Measurements from ENCODE around the gene C15orf61.
A peak's percentile ranks its signal among the peaks of the same experiment; 100 is the strongest.

C15orf61 gene

GRCh38 chr15:67512140-67512539 lies 8.8 kb upstream of the C15orf61 start (continued):
- TF ChIP-seq ZNF585B (tag by site-specific recombination; IDR thresholded peaks at IDR 0.05) (no peak), ZNF518A (tag by site-specific recombination; conservative IDR thresholded peaks at IDR 0.05; ENCODE audit: low read depth) (no peak), ZNF133 (tag by site-specific recombination; IDR thresholded peaks at IDR 0.05) (no peak), ZNF433 (tag by site-specific recombination; IDR thresholded peaks at IDR 0.05; ENCODE audit: low read depth) (no peak), ZNF311 (tag by site-specific recombination; IDR thresholded peaks at IDR 0.05; ENCODE audit: borderline replicate concordance) (no peak), SP7 (tag by site-specific recombination; IDR thresholded peaks at IDR 0.05) (0 out of 2 replicates have a peak, but pooled peaks have one; percentile 27), ZNF423 (tag by site-specific recombination; IDR thresholded peaks at IDR 0.05) (no peak)
- TF ChIP-seq, protein P1, sequence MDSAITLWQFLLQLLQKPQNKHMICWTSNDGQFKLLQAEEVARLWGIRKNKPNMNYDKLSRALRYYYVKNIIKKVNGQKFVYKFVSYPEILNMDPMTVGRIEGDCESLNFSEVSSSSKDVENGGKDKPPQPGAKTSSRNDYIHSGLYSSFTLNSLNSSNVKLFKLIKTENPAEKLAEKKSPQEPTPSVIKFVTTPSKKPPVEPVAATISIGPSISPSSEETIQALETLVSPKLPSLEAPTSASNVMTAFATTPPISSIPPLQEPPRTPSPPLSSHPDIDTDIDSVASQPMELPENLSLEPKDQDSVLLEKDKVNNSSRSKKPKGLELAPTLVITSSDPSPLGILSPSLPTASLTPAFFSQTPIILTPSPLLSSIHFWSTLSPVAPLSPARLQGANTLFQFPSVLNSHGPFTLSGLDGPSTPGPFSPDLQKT (IDR thresholded peaks at IDR 0.05; ENCODE audit: borderline replicate concordance, low read depth, low read length), result no peak
- TF ChIP-seq, protein P2, sequence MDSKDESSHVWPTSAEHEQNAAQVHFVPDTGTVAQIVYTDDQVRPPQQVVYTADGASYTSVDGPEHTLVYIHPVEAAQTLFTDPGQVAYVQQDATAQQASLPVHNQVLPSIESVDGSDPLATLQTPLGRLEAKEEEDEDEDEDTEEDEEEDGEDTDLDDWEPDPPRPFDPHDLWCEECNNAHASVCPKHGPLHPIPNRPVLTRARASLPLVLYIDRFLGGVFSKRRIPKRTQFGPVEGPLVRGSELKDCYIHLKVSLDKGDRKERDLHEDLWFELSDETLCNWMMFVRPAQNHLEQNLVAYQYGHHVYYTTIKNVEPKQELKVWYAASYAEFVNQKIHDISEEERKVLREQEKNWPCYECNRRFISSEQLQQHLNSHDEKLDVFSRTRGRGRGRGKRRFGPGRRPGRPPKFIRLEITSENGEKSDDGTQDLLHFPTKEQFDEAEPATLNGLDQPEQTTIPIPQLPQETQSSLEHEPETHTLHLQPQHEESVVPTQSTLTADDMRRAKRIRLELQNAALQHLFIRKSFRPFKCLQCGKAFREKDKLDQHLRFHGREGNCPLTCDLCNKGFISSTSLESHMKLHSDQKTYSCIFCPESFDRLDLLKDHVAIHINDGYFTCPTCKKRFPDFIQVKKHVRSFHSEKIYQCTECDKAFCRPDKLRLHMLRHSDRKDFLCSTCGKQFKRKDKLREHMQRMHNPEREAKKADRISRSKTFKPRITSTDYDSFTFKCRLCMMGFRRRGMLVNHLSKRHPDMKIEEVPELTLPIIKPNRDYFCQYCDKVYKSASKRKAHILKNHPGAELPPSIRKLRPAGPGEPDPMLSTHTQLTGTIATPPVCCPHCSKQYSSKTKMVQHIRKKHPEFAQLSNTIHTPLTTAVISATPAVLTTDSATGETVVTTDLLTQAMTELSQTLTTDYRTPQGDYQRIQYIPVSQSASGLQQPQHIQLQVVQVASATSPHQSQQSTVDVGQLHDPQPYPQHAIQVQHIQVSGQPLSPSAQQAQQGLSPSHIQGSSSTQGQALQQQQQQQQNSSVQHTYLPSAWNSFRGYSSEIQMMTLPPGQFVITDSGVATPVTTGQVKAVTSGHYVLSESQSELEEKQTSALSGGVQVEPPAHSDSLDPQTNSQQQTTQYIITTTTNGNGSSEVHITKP (tag by site-specific recombination; IDR thresholded peaks at IDR 0.05), result no peak

- CTCF ChIA-PET, result interaction anchor here (0.6 kb wide), 1 partner anchor 26 kb away, joined by 3 read pairs; no protein-coding TSS in a partner anchor
These were observed 7.8 kb upstream of the C15orf61 start for GRCh38 chr15:67512933-67513714.

GRCh38 chr15:67515090-67515489 lies 5.8 kb upstream of the C15orf61 start:
- H3K4me3 ChIP-seq (ENCODE audit: low read depth, low read length), result no peak overlapping the region
- ChIA-PET CTCF (no interaction called here), POLR2A (no interaction called here)
- H3K4me1 ChIP-seq (ENCODE audit: control insufficient read depth, insufficient read depth, low read length), result peaks cover 10% of the 10 kb centered on the region
- TF ChIP-seq PRDM1 (tag by site-specific recombination; IDR thresholded peaks at IDR 0.05), result peak; percentile 59
- no peak for TF ChIP-seq HOXA7 (CRISPR knock-in tag; IDR thresholded peaks at IDR 0.05; ENCODE audit: borderline replicate concordance)
- no peak for TF ChIP-seq ATF2 (tag by site-specific recombination; IDR thresholded peaks at IDR 0.05; ENCODE audit: low read depth)
- no peak for TF ChIP-seq ZNF138 (tag by site-specific recombination; IDR thresholded peaks at IDR 0.05; ENCODE audit: borderline replicate concordance)
- TF ChIP-seq ZNF548 (tag by site-specific recombination; IDR thresholded peaks at IDR 0.05), result no peak
- no peaks in the 10 kb centered on the region for H3K9me3 ChIP-seq (ENCODE audit: control insufficient read depth, insufficient read depth, low read depth, low read length)
- H3K27ac ChIP-seq (ENCODE audit: extremely low read depth, low read depth, low read length), result no peak overlapping the region
- H3K36me3 ChIP-seq (ENCODE audit: control insufficient read depth in 2 of 2, insufficient read depth in 1 of 2, low read length in 2 of 2), result peaks cover 5 to 9% of the 10 kb centered on the region in 2 experiments; a peak in 2 of 3 replicates

More at GRCh38 chr15:67512933-67513714, 7.8 kb upstream of the C15orf61 start:
- no peaks in the 10 kb centered on the region for H3K9me3 ChIP-seq (ENCODE audit: control insufficient read depth, insufficient read depth, low read depth, low read length)
- no peak overlapping the region for H3K27ac ChIP-seq (ENCODE audit: extremely low read depth, low read depth, low read length)
- peak; percentile 91 for TF ChIP-seq WT1 (tag by site-specific recombination; IDR thresholded peaks at IDR 0.05)
- TF ChIP-seq ZIC2 (tag by site-specific recombination; IDR thresholded peaks at IDR 0.05), result peak; percentile 97
- no peak for TF ChIP-seq ZNF341 (tag by site-specific recombination; IDR thresholded peaks at IDR 0.05; ENCODE audit: low read depth)
- TF ChIP-seq ZNF600 (tag by site-specific recombination; IDR thresholded peaks at IDR 0.05), result peak; percentile 46; the same call in 1 of the 2 replicates
- peaks cover 10% of the 10 kb centered on the region for H3K4me1 ChIP-seq (ENCODE audit: control insufficient read depth, insufficient read depth, low read length)
- no peak overlapping the region for H3K4me3 ChIP-seq (ENCODE audit: low read depth, low read length)
- POLR2A ChIA-PET, result no interaction called here
- H3K36me3 ChIP-seq (ENCODE audit: control insufficient read depth in 2 of 2, insufficient read depth in 1 of 2, low read length in 2 of 2), result peaks cover 5 to 9% of the 10 kb centered on the region in 2 experiments; a peak in 2 of 3 replicates
